Endodermal cell (in vitro differentiated cells): ENCODE data around the gene MSH3. TPM values are rescaled to one million over a fixed set of nuclear protein-coding genes. Genes with fewer than 3 reads are reported as not detected.

Source experiments
- DNase-seq: peaks from one replicate; pipeline ENCODE4 v3.0.0-alpha.2; 2017
- H3K27ac ChIP-seq: 2 replicates; pipeline ENCODE4 v1.5.1; 2013; ENCODE audit warnings: mild to moderate bottlenecking, low read depth, low read length, moderate library complexity
- H3K27me3 ChIP-seq: 2 replicates; pipeline ENCODE4 v1.6.1; 2013; ENCODE audit warnings: mild to moderate bottlenecking, low read length, moderate library complexity; ENCODE audit not compliant: insufficient read depth, control insufficient read depth, poor library complexity, severe bottlenecking
- H3K36me3 ChIP-seq: 2 replicates; pipeline ENCODE4 v1.7.0; 2013; ENCODE audit warnings: mild to moderate bottlenecking, low read length, moderate library complexity; ENCODE audit not compliant: control insufficient read depth, insufficient read depth
- H3K4me1 ChIP-seq: one replicate; pipeline ENCODE4 v1.7.0; 2013; ENCODE audit warnings: low read length; ENCODE audit not compliant: control insufficient read depth, insufficient read depth
- H3K4me3 ChIP-seq: 2 replicates; pipeline ENCODE4 v1.5.1; 2013; ENCODE audit warnings: mild to moderate bottlenecking, low read length, moderate library complexity
- H3K9ac ChIP-seq: 2 replicates; pipeline ENCODE4 v1.6.1; 2013; ENCODE audit warnings: mild to moderate bottlenecking, low read length, moderate library complexity; ENCODE audit not compliant: poor library complexity, severe bottlenecking; ENCODE audit errors: extremely low read depth
- H3K9me3 ChIP-seq: 2 replicates; pipeline ENCODE4 v1.6.1; 2013; ENCODE audit warnings: mild to moderate bottlenecking, low read length, moderate library complexity; ENCODE audit not compliant: control insufficient read depth
- H3K27ac Mint-ChIP-seq: 2 replicates; pipeline ENCODE4 v1.8.0; 2020; ENCODE audit warnings: mixed read lengths
- H3K27me3 Mint-ChIP-seq: 2 replicates; pipeline ENCODE4 v1.8.0; 2021; ENCODE audit warnings: mild to moderate bottlenecking, mixed read lengths; ENCODE audit not compliant: insufficient read depth
- H3K36me3 Mint-ChIP-seq: 2 replicates; pipeline ENCODE4 v1.8.0; 2020; ENCODE audit warnings: low read depth, mixed read lengths
- H3K4me1 Mint-ChIP-seq: 2 replicates; pipeline ENCODE4 v1.8.0; 2020; ENCODE audit warnings: mixed read lengths
- H3K4me3 Mint-ChIP-seq: 2 replicates; pipeline ENCODE4 v1.8.0; 2020; ENCODE audit warnings: mild to moderate bottlenecking, moderate library complexity, mixed read lengths
- H3K9me3 Mint-ChIP-seq: 2 replicates; pipeline ENCODE4 v1.8.0; 2020; ENCODE audit warnings: mild to moderate bottlenecking, mixed read lengths
- WGBS, 2 experiments: methylation state at CpG; one replicate each; pipeline versions ENCODE4 v1.1.5 to v1.1.7; 2013; ENCODE audit warnings: missing lambda C conversion rate in 2 of 2, mixed read lengths in 1 of 2; ENCODE audit not compliant: insufficient coverage in 1 of 2, insufficient read length in 1 of 2; 5-methylcytosine and 5-hydroxymethylcytosine counted together
- total RNA-seq, 2 donors: library from RNA; stranded (reverse); fragmentation: NEBNext Ultra II Directional in 1 of 2; extraction: Animal tissue kit (Norgen Biotek cat#: 25700) in 1 of 2; gene quantifications; 2 replicates in 1 of 2; 3 replicates in 1 of 2; pipeline ENCODE4 v1.2.1, GENCODE V29; 2021
- TF ChIP-seq, protein P1 (sequence below): fragments of 200-600 bp; sonication (generic); conservative IDR thresholded peaks from 2 replicates; pipeline ENCODE4 v1.5.0; 2021; ENCODE audit warnings: antibody characterized with exemption, mild to moderate bottlenecking

Gene MSH3
- total RNA-seq, 2 donors from 2014 or later: 17.3 to 25.2 TPM

DNA sequence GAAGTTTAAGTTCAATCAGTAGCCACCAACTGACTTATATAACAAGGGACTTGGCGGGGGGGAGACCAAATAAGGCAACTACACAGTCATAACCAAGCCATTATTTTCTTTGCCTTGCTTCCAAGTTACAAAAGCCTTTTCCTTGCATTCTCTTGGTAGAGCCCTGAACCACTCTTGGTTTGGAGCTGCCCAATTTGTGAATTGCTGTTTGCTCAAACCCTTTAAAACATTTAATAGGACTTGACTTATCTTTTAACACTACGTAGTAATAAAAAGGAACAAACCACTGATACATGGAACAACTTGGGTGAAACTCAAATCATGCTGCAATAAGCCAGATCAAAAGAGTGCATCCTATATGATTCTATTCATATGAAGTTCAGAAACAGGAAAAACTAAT, 31.7 kb upstream of the MSH3 start:
- Histone ChIP-seq H3K27me3 (no peaks in the 10 kb centered on the region), H3K27ac (no peak overlapping the region), H3K9me3 (no peaks in the 10 kb centered on the region), H3K9ac (no peak overlapping the region), H3K4me1 (no peaks in the 10 kb centered on the region), H3K36me3 (no peaks in the 10 kb centered on the region), H3K4me3 (no peak overlapping the region)
- no peaks in the 10 kb centered on the region for H3K4me1 Mint-ChIP-seq
- peaks cover 7% of the 10 kb centered on the region for H3K36me3 Mint-ChIP-seq
- no peak overlapping the region for H3K27ac Mint-ChIP-seq
- TF ChIP-seq, protein P1, sequence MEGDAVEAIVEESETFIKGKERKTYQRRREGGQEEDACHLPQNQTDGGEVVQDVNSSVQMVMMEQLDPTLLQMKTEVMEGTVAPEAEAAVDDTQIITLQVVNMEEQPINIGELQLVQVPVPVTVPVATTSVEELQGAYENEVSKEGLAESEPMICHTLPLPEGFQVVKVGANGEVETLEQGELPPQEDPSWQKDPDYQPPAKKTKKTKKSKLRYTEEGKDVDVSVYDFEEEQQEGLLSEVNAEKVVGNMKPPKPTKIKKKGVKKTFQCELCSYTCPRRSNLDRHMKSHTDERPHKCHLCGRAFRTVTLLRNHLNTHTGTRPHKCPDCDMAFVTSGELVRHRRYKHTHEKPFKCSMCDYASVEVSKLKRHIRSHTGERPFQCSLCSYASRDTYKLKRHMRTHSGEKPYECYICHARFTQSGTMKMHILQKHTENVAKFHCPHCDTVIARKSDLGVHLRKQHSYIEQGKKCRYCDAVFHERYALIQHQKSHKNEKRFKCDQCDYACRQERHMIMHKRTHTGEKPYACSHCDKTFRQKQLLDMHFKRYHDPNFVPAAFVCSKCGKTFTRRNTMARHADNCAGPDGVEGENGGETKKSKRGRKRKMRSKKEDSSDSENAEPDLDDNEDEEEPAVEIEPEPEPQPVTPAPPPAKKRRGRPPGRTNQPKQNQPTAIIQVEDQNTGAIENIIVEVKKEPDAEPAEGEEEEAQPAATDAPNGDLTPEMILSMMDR: no peak
- no peak for DNase-seq
- H3K27me3 Mint-ChIP-seq: no peaks in the 10 kb centered on the region
- 90 to 100% methylated on average over 2 of the region's 2 CpGs for WGBS, 2 experiments
- no peak overlapping the region for H3K4me3 Mint-ChIP-seq
- H3K9me3 Mint-ChIP-seq: no peaks in the 10 kb centered on the region

DNA sequence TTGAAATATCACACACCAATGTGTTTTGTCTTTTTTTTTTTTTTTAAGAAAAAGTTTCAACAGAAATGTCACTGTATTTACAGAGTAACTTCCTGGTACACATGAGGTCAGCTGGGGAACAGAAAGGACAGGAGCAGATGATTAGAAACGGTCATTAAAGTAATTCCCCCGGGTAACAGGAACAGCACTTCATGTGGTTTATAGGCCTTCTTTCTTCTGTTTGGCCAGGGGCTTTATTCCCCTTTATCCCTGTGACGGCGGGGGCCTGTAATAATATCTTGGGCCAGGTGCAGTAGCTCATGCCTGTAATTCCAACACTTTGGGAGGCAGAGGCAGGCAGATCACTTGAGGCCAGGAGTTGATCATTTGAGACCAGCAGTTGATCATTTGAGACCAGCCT, 30.5 kb upstream of the MSH3 start:
- no peak overlapping the region for H3K4me3 ChIP-seq
- H3K27me3 ChIP-seq: no peaks in the 10 kb centered on the region
- WGBS, 2 experiments: 76 to 96% methylated on average over 2 to 4 of the region's 4 CpGs
- H3K9me3 Mint-ChIP-seq: no peaks in the 10 kb centered on the region
- H3K4me1 ChIP-seq: no peaks in the 10 kb centered on the region
- no peak overlapping the region for H3K27ac ChIP-seq
- H3K9me3 ChIP-seq: no peaks in the 10 kb centered on the region
- TF ChIP-seq, protein P1: no peak
- H3K36me3 ChIP-seq: peaks cover under 1% of the 10 kb centered on the region
- H3K4me1 Mint-ChIP-seq: no peaks in the 10 kb centered on the region
- H3K27ac Mint-ChIP-seq: no peak overlapping the region
- DNase-seq: no peak
- H3K27me3 Mint-ChIP-seq: no peaks in the 10 kb centered on the region
- no peak overlapping the region for H3K9ac ChIP-seq
- H3K36me3 Mint-ChIP-seq: peaks cover 7% of the 10 kb centered on the region
- no peak overlapping the region for H3K4me3 Mint-ChIP-seq

DNA sequence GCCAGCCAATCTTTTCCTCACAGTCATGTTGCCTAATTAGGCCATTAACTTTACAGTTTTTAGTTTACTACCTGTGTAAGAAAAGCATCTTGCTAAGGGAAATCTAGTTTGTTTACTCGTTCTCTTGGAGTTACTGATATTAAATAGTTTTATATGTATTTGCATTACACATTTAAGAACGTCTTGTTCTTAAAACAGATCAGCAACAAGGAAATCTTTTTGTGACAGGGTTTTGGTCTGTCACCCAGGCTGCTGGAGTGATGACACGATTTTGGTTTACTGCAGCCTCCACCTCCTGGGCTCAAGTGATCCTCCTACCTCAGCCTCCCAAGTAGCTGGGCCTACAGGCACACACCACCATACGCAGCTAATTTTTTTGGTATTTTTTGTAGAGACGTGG, 29.2 kb upstream of the MSH3 start:
- 89 to 93% methylated on average over 3 to 4 of the region's 5 CpGs for WGBS, 2 experiments
- Histone ChIP-seq H3K9me3 (no peaks in the 10 kb centered on the region), H3K36me3 (peaks cover 7% of the 10 kb centered on the region), H3K27ac (no peak overlapping the region), H3K4me1 (no peaks in the 10 kb centered on the region), H3K27me3 (no peaks in the 10 kb centered on the region), H3K4me3 (no peak overlapping the region), H3K9ac (no peak overlapping the region)
- DNase-seq: no peak
- no peak overlapping the region for H3K27ac Mint-ChIP-seq
- no peak overlapping the region for H3K4me3 Mint-ChIP-seq
- H3K27me3 Mint-ChIP-seq: no peaks in the 10 kb centered on the region
- H3K4me1 Mint-ChIP-seq: no peaks in the 10 kb centered on the region
- TF ChIP-seq, protein P1: no peak
- H3K9me3 Mint-ChIP-seq: no peaks in the 10 kb centered on the region
- peaks cover 15% of the 10 kb centered on the region for H3K36me3 Mint-ChIP-seq
